GM20000 (cell line): ENCODE results near the gene PAK4.
"Not testable (repeated sequence)": the region's sequence is repeated elsewhere in the genome, so short reads cannot be mapped to it uniquely, and the experiment has no call there.

ENCODE experiments used
- DNase-seq: peaks from one replicate; pipeline ENCODE4 v3.0.0; 2012; ENCODE audit warnings: low spot score
- TF ChIP-seq, protein P1 (sequence below): IDR thresholded peaks from 2 replicates; pipeline ENCODE4 v1.5.1; 2012; ENCODE audit warnings: mild to moderate bottlenecking, control low read depth; ENCODE audit errors: extremely low read depth, missing control alignments

Gene PAK4

DNA sequence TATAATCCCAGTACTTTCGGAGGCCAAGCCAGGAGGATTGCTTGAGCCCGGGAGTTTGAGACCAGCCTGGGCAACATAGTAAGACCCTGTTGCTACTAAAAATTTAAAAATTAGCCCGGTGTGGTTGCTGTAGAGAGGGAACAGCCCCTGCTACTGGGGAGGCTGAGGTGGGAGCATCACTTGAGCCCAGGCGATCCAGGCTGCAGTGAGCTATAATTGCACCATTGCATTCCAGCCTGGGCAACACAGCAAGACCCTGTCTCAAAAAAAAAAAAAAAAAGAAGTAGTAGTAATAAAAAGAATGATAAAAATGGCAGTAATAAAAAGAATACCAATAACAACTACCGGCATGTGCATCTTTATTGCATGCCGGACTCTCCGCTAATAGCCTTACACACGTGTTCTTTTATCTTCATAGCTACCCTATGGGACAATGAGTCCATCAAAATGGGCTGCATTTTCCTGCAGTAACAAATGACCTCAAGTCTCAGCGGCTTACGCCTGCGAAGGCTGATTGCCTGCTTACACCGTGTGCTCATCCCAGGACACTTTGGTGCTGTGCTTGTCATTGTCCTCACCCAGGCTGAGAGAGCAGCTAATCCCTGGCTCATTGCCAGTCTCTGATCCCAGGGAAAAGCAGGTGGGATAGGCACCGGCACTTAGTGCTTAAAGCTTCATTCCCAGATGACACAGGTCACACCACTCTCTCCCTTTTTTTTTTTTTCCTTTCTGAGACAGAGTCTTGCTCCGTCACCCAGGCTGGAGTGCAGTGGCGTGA lies 92.8 kb downstream of the PAK4 start:
- no peak for DNase-seq
- TF ChIP-seq, protein P1, sequence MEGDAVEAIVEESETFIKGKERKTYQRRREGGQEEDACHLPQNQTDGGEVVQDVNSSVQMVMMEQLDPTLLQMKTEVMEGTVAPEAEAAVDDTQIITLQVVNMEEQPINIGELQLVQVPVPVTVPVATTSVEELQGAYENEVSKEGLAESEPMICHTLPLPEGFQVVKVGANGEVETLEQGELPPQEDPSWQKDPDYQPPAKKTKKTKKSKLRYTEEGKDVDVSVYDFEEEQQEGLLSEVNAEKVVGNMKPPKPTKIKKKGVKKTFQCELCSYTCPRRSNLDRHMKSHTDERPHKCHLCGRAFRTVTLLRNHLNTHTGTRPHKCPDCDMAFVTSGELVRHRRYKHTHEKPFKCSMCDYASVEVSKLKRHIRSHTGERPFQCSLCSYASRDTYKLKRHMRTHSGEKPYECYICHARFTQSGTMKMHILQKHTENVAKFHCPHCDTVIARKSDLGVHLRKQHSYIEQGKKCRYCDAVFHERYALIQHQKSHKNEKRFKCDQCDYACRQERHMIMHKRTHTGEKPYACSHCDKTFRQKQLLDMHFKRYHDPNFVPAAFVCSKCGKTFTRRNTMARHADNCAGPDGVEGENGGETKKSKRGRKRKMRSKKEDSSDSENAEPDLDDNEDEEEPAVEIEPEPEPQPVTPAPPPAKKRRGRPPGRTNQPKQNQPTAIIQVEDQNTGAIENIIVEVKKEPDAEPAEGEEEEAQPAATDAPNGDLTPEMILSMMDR, result no peak

DNA sequence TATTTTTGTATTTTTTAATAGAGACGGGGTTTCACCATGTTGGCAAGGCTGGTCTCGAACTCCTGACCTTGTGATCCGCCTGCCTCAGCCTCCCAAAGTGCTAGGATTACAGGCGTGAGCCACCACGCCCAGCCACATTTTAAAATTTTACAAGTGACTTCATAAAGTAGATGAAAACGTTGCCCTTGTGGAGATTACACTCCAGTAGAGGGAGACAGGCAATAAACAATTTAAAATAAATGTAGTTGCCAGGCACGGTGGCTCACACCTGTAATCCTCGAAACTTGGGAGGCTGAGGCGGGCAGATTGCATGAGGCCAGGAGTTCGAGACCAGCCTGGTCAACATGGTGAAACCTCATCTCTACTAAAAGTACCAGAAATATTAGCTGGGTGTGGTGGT lies 93.5 kb downstream of the PAK4 start:
- not testable (repeated sequence) for DNase-seq

GRCh38 chr19:39223703-39224279 lies 98.2 kb downstream of the PAK4 start:
- TF ChIP-seq, protein P1, result no peak
- DNase-seq, result no peak

DNA sequence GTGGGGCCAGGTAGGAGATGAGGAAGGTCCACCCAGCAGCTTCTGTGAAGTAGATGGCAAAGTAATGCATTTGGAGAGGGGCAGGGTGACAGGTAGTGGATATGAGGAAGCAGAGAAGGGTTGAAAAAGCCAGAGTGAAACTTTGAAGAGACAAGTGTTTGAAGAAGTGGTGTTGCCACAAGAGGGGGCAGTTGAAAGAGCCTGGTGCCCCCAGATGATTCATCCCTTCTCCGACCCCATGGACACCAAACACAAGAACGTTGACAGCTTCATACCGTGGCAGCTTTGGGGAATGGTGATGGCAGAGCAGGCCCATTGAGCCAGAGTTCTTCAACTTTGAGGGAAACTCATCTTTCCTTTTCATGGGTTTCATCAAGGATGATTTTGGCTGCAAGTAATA lies 99.3 kb downstream of the PAK4 start:
- no peak for DNase-seq
- TF ChIP-seq, protein P1, result no peak
